ENCODE data around the gene STAT3.

Gene STAT3

GRCh38 chr17:42389899-42390298 lies 1.7 kb upstream of the STAT3 start:
- Histone ChIP-seq H3K4me2 (ENCODE audit: low read length) (no peak overlapping the region), H3K9ac (no peak overlapping the region), H3K79me2 (peaks cover 13% of the 10 kb centered on the region), H3K36me3 (ENCODE audit: control insufficient read depth, insufficient read depth, low read length) (no peaks in the 10 kb centered on the region), H3K27me3 (ENCODE audit: control insufficient read depth, insufficient read depth, low read length) (no peaks in the 10 kb centered on the region), H2AFZ (peak overlapping the region; percentile 41), H3K9me3 (ENCODE audit: control insufficient read depth, low read length) (no peaks in the 10 kb centered on the region), H3K27ac (no peak overlapping the region), H3K4me3 (ENCODE audit: low read depth, low read length) (no peak overlapping the region), H3K4me1 (peaks cover 7% of the 10 kb centered on the region)
- TF ChIP-seq CTCF (IDR thresholded peaks at IDR 0.05), result no peak

DNA sequence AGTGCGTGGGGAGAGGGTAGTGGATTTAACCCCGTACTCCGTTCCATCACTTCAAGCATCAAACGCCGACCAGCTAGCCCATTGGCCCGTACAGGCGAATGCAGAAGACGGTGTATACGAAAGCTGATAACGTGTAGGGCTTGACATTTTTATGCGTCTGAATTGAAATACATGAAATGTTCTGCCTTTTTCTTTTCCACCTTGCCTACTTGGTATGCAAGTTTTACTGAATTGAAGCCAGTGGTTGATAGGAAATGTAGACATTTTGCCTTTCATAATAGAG lies 834 bp upstream of the STAT3 start:
- no peaks in the 10 kb centered on the region for H3K9me3 ChIP-seq (ENCODE audit: control insufficient read depth, low read length)
- peak overlapping the region; percentile 88 for H3K4me2 ChIP-seq (ENCODE audit: low read length)
- peak overlapping the region; percentile 90 for H2AFZ ChIP-seq
- peak overlapping the region; percentile 85 for H3K27ac ChIP-seq
- H3K9ac ChIP-seq, result no peak overlapping the region
- H3K79me2 ChIP-seq, result peaks cover 18% of the 10 kb centered on the region
- no peaks in the 10 kb centered on the region for H3K36me3 ChIP-seq (ENCODE audit: control insufficient read depth, insufficient read depth, low read length)
- peaks cover 7% of the 10 kb centered on the region for H3K4me1 ChIP-seq
- peak overlapping the region; percentile 82 for H3K4me3 ChIP-seq (ENCODE audit: low read depth, low read length)
- no peak for TF ChIP-seq CTCF (IDR thresholded peaks at IDR 0.05)
- no peaks in the 10 kb centered on the region for H3K27me3 ChIP-seq (ENCODE audit: control insufficient read depth, insufficient read depth, low read length)

- peak overlapping the region; percentile 85 for H2AFZ ChIP-seq
- peak overlapping the region; percentile 91 for H3K27ac ChIP-seq
- no peak for TF ChIP-seq CTCF (IDR thresholded peaks at IDR 0.05)
- no peaks in the 10 kb centered on the region for H3K27me3 ChIP-seq (ENCODE audit: control insufficient read depth, insufficient read depth, low read length)
- H3K9me3 ChIP-seq (ENCODE audit: control insufficient read depth, low read length), result no peaks in the 10 kb centered on the region
- peak overlapping the region; percentile 89 for H3K4me2 ChIP-seq (ENCODE audit: low read length)
- no peaks in the 10 kb centered on the region for H3K36me3 ChIP-seq (ENCODE audit: control insufficient read depth, insufficient read depth, low read length)
- H3K4me3 ChIP-seq (ENCODE audit: low read depth, low read length), result peak overlapping the region; percentile 100
- peaks cover 20% of the 10 kb centered on the region for H3K79me2 ChIP-seq
- peak overlapping the region; percentile 92 for H3K9ac ChIP-seq
- peaks cover 7% of the 10 kb centered on the region for H3K4me1 ChIP-seq
Measured at GRCh38 chr17:42387661-42388380, 421 bp downstream of the STAT3 start.

- Histone ChIP-seq H3K79me2 (peaks cover 24% of the 10 kb centered on the region), H3K4me2 (ENCODE audit: low read length) (peak overlapping the region; percentile 89), H3K4me3 (ENCODE audit: low read depth, low read length) (peak overlapping the region; percentile 100), H3K9ac (no peak overlapping the region), H2AFZ (peak overlapping the region; percentile 85), H3K9me3 (ENCODE audit: control insufficient read depth, low read length) (no peaks in the 10 kb centered on the region), H3K4me1 (peaks cover 10% of the 10 kb centered on the region), H3K27me3 (ENCODE audit: control insufficient read depth, insufficient read depth, low read length) (no peaks in the 10 kb centered on the region), H3K36me3 (ENCODE audit: control insufficient read depth, insufficient read depth, low read length) (no peaks in the 10 kb centered on the region), H3K27ac (peak overlapping the region; percentile 91)
- TF ChIP-seq CTCF (IDR thresholded peaks at IDR 0.05), result no peak
Measured at GRCh38 chr17:42386777-42387657, 1.2 kb downstream of the STAT3 start.

All from parathyroid adenoma (tissue), 2 donors.